Liver (tissue), 9 donors: Measurements from ENCODE around the gene RCOR2. TPM values are rescaled to one million over a fixed set of nuclear protein-coding genes. Genes with fewer than 3 reads are reported as not detected.

Experiments
- DNase-seq: peaks from one replicate; pipeline ENCODE4 v3.0.0-alpha.2; 2017; ENCODE audit warnings: low spot score
- H3K27ac ChIP-seq, 2 donors: one replicate each; pipeline ENCODE4 v1.7.0; 2013; ENCODE audit warnings: inconsistent platforms in 2 of 2, low read length in 2 of 2, control low read depth in 1 of 2, low read depth in 1 of 2, mild to moderate bottlenecking in 1 of 2
- H3K27me3 ChIP-seq, 4 donors: one replicate each; pipeline versions ENCODE4 v1.6.1 to v1.7.0; 2013; ENCODE audit warnings: low read length in 3 of 4, inconsistent platforms in 1 of 4, mild to moderate bottlenecking in 1 of 4, moderate library complexity in 1 of 4; ENCODE audit not compliant: control insufficient read depth in 4 of 4, insufficient read depth in 4 of 4
- H3K36me3 ChIP-seq, 4 donors: one replicate each; pipeline versions ENCODE4 v1.6.1 to v1.7.0; 2013; ENCODE audit warnings: low read length in 3 of 4, mild to moderate bottlenecking in 3 of 4, low read depth in 1 of 4, moderate library complexity in 1 of 4; ENCODE audit not compliant: control insufficient read depth in 4 of 4, insufficient read depth in 3 of 4
- H3K4me1 ChIP-seq, 4 donors: one replicate each; pipeline versions ENCODE4 v1.6.1 to v1.7.0; 2013; ENCODE audit warnings: low read length in 3 of 4, mild to moderate bottlenecking in 3 of 4, moderate library complexity in 1 of 4; ENCODE audit not compliant: control insufficient read depth in 4 of 4, insufficient read depth in 4 of 4
- H3K4me3 ChIP-seq, 3 donors: one replicate each; pipeline versions ENCODE4 v1.6.1 to v1.7.0; 2013; ENCODE audit warnings: low read length in 3 of 3, control low read depth in 1 of 3, low read depth in 1 of 3, mild to moderate bottlenecking in 1 of 3
- H3K9ac ChIP-seq, 2 donors: one replicate each; pipeline ENCODE4 v1.7.0; 2013; ENCODE audit warnings: low read length in 2 of 2, mild to moderate bottlenecking in 2 of 2, moderate library complexity in 2 of 2, control low read depth in 1 of 2, low read depth in 1 of 2
- H3K9me3 ChIP-seq, 4 donors: one replicate each; pipeline versions ENCODE4 v1.6.1 to v1.7.0; 2013; ENCODE audit warnings: low read length in 3 of 4; ENCODE audit not compliant: control insufficient read depth in 4 of 4
- EGR1 ChIP-seq, 2 donors: IDR thresholded peaks; 2 replicates each; pipeline ENCODE4 v1.6.1; 2016 to 2018; ENCODE audit warnings: antibody characterized with exemption in 2 of 2, low read depth in 2 of 2
- FOXA1 ChIP-seq: IDR thresholded peaks from 2 replicates; pipeline ENCODE4 v1.6.1; 2016; ENCODE audit warnings: antibody characterized with exemption
- FOXA2 ChIP-seq: IDR thresholded peaks from 2 replicates; pipeline ENCODE4 v1.6.1; 2016; ENCODE audit warnings: antibody characterized with exemption
- GABPA ChIP-seq, 2 donors: IDR thresholded peaks in 1 of 2; conservative IDR thresholded peaks in 1 of 2; 2 replicates each; pipeline ENCODE4 v1.6.1; 2016; ENCODE audit warnings: antibody characterized with exemption in 2 of 2, mild to moderate bottlenecking in 1 of 2, moderate library complexity in 1 of 2
- HNF4G ChIP-seq: IDR thresholded peaks from 2 replicates; pipeline ENCODE4 v1.6.1; 2016; ENCODE audit warnings: antibody characterized with exemption
- NR2F2 ChIP-seq: IDR thresholded peaks from 2 replicates; pipeline ENCODE4 v1.6.1; 2016; ENCODE audit warnings: antibody characterized with exemption
- RXRA ChIP-seq, 2 donors: IDR thresholded peaks; 2 replicates each; pipeline ENCODE4 v1.6.1; 2017 to 2018; ENCODE audit warnings: antibody characterized with exemption in 2 of 2, mild to moderate bottlenecking in 1 of 2
- SP1 ChIP-seq: IDR thresholded peaks from 2 replicates; pipeline ENCODE4 v1.6.1; 2018; ENCODE audit warnings: antibody characterized with exemption, mild to moderate bottlenecking
- TAF1 ChIP-seq: conservative IDR thresholded peaks from 2 replicates; pipeline ENCODE4 v1.6.1; 2016; ENCODE audit warnings: antibody characterized with exemption, mild to moderate bottlenecking
- YY1 ChIP-seq: IDR thresholded peaks from 2 replicates; pipeline ENCODE4 v1.6.1; 2016; ENCODE audit warnings: antibody characterized with exemption, mild to moderate bottlenecking
- WGBS: extraction: QIAGEN DNeasy Blood & Tissue Kit; methylation state at CpG from one replicate; pipeline ENCODE4 v1.1.7; 2013; 5-methylcytosine and 5-hydroxymethylcytosine counted together
- polyA plus RNA-seq, 2 donors: library from polyadenylated mRNA; stranded (reverse) in 1 of 2; unstranded in 1 of 2; fragments of 200-250 nt in 1 of 2; fragments of >200 nt in 1 of 2; fragmentation: Nextera tagmentation in 1 of 2; extraction: Ambion mirVana in 1 of 2; gene quantifications; one replicate each; pipeline versions ENCODE4 v1.2.1 to v1.2.3, GENCODE V29; 2013 to 2015
- total RNA-seq, 2 donors: library from RNA; depleted of rRNA; stranded (reverse); fragments of >200 nt; gene quantifications; one replicate each; pipeline ENCODE4 v1.2.3, GENCODE V29; 2014
- TF ChIP-seq, protein P1 (sequence below): IDR thresholded peaks from 2 replicates; pipeline ENCODE4 v1.6.1; 2016; ENCODE audit warnings: antibody characterized with exemption
- TF ChIP-seq, protein P2 (sequence below): fragments of 150-350 bp; IDR thresholded peaks from 2 replicates; pipeline ENCODE4 v1.5.1; 2017; ENCODE audit warnings: improper control_type of control experiment, low read depth, low read length; ENCODE audit not compliant: missing input control
- TF ChIP-seq, protein P3 (sequence below): IDR thresholded peaks from 2 replicates; pipeline ENCODE4 v1.6.1; 2016; ENCODE audit warnings: antibody characterized with exemption
- TF ChIP-seq, protein P4 (sequence below): IDR thresholded peaks from 2 replicates; pipeline ENCODE4 v1.6.1; 2016; ENCODE audit warnings: antibody characterized with exemption, mild to moderate bottlenecking
- donor health status: healthy.
- donor health status: healthy.
- donor health status: healthy.
- donor health status: healthy.
- donor health status: healthy.

RCOR2 gene
- total and polyA plus RNA-seq, 4 donors: 0.05 to 0.19 TPM; not detected in 2

GRCh38 chr11:63918507-63919191 lies 1.7 kb upstream of the RCOR2 start:
- TF ChIP-seq NR2F2 (no peak), RXRA (IDR thresholded peaks at IDR 0.05) (no peak), FOXA2 (no peak), HNF4G (no peak), SP1 (no peak)
- TF ChIP-seq, protein P1, sequence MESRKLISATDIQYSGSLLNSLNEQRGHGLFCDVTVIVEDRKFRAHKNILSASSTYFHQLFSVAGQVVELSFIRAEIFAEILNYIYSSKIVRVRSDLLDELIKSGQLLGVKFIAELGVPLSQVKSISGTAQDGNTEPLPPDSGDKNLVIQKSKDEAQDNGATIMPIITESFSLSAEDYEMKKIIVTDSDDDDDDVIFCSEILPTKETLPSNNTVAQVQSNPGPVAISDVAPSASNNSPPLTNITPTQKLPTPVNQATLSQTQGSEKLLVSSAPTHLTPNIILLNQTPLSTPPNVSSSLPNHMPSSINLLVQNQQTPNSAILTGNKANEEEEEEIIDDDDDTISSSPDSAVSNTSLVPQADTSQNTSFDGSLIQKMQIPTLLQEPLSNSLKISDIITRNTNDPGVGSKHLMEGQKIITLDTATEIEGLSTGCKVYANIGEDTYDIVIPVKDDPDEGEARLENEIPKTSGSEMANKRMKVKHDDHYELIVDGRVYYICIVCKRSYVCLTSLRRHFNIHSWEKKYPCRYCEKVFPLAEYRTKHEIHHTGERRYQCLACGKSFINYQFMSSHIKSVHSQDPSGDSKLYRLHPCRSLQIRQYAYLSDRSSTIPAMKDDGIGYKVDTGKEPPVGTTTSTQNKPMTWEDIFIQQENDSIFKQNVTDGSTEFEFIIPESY: no peak
- peak overlapping the region in 1 of 2 donors; percentile 20 for H3K27ac ChIP-seq
- H3K27me3 ChIP-seq: peaks cover 0 to 3% (median 0%) of the 10 kb centered on the region in 4 donors
- H3K4me1 ChIP-seq: peaks cover 12 to 35% (median 23%) of the 10 kb centered on the region in 4 donors
- no peaks in the 10 kb centered on the region for H3K9me3 ChIP-seq
- no peak overlapping the region for H3K4me3 ChIP-seq
- DNase-seq: no peak
- no peaks in the 10 kb centered on the region for H3K36me3 ChIP-seq
- H3K9ac ChIP-seq: no peak overlapping the region
- 63% methylated on average over 9 of the region's 9 CpGs for WGBS

- peak overlapping the region in 1 of 2 donors; percentile 20 for H3K27ac ChIP-seq
- peak overlapping the region in 2 of 3 donors; percentile 8 to 52 for H3K4me3 ChIP-seq
- no peak for TF ChIP-seq YY1
- TF ChIP-seq HNF4G: no peak
- TF ChIP-seq EGR1 (IDR thresholded peaks at IDR 0.05; ENCODE audit: low read depth in 2 of 2): no peak
- TF ChIP-seq TAF1: no peak
- no peak for TF ChIP-seq FOXA1
- no peak for TF ChIP-seq GABPA (IDR thresholded peaks at IDR 0.05 in 1 of 2, conservative IDR thresholded peaks at IDR 0.05 in 1 of 2)
- TF ChIP-seq NR2F2: no peak
- TF ChIP-seq, protein P2, sequence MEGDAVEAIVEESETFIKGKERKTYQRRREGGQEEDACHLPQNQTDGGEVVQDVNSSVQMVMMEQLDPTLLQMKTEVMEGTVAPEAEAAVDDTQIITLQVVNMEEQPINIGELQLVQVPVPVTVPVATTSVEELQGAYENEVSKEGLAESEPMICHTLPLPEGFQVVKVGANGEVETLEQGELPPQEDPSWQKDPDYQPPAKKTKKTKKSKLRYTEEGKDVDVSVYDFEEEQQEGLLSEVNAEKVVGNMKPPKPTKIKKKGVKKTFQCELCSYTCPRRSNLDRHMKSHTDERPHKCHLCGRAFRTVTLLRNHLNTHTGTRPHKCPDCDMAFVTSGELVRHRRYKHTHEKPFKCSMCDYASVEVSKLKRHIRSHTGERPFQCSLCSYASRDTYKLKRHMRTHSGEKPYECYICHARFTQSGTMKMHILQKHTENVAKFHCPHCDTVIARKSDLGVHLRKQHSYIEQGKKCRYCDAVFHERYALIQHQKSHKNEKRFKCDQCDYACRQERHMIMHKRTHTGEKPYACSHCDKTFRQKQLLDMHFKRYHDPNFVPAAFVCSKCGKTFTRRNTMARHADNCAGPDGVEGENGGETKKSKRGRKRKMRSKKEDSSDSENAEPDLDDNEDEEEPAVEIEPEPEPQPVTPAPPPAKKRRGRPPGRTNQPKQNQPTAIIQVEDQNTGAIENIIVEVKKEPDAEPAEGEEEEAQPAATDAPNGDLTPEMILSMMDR: no peak
- TF ChIP-seq, protein P3, sequence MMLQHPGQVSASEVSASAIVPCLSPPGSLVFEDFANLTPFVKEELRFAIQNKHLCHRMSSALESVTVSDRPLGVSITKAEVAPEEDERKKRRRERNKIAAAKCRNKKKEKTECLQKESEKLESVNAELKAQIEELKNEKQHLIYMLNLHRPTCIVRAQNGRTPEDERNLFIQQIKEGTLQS: no peak
- TF ChIP-seq, protein P4, sequence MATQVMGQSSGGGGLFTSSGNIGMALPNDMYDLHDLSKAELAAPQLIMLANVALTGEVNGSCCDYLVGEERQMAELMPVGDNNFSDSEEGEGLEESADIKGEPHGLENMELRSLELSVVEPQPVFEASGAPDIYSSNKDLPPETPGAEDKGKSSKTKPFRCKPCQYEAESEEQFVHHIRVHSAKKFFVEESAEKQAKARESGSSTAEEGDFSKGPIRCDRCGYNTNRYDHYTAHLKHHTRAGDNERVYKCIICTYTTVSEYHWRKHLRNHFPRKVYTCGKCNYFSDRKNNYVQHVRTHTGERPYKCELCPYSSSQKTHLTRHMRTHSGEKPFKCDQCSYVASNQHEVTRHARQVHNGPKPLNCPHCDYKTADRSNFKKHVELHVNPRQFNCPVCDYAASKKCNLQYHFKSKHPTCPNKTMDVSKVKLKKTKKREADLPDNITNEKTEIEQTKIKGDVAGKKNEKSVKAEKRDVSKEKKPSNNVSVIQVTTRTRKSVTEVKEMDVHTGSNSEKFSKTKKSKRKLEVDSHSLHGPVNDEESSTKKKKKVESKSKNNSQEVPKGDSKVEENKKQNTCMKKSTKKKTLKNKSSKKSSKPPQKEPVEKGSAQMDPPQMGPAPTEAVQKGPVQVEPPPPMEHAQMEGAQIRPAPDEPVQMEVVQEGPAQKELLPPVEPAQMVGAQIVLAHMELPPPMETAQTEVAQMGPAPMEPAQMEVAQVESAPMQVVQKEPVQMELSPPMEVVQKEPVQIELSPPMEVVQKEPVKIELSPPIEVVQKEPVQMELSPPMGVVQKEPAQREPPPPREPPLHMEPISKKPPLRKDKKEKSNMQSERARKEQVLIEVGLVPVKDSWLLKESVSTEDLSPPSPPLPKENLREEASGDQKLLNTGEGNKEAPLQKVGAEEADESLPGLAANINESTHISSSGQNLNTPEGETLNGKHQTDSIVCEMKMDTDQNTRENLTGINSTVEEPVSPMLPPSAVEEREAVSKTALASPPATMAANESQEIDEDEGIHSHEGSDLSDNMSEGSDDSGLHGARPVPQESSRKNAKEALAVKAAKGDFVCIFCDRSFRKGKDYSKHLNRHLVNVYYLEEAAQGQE: no peak
- no peaks in the 10 kb centered on the region for H3K36me3 ChIP-seq
- H3K9ac ChIP-seq: no peak overlapping the region
- H3K4me1 ChIP-seq: peaks cover 12 to 35% (median 23%) of the 10 kb centered on the region in 4 donors
- no peaks in the 10 kb centered on the region for H3K9me3 ChIP-seq
- peaks cover 0 to 3% (median 0%) of the 10 kb centered on the region in 4 donors for H3K27me3 ChIP-seq
- DNase-seq: no peak
- WGBS: 10% methylated on average over 50 of the region's 50 CpGs
These were observed 935 bp upstream of the RCOR2 start for GRCh38 chr11:63917692-63918506.
